H1 (cell line): ENCODE measurements around the gene ADIPOR2. TPM values are rescaled to one million over a fixed set of nuclear protein-coding genes. Genes with fewer than 3 reads are reported as not detected.

Experiments
- CTCF ChIA-PET: fragments of 300-600 bp; sonication (Branson Sonifier 250); formaldehyde crosslinking; loops from one replicate; lab custom pipeline; 2021; ENCODE audit not compliant: partially characterized antibody; lab: Charles Lee
- POLR2A ChIA-PET: fragments of 300-600 bp; sonication (Branson Sonifier 250); formaldehyde crosslinking; loops from one replicate; lab custom pipeline; 2021; ENCODE audit warnings: inconsistent platforms; ENCODE audit not compliant: partially characterized antibody; lab: Charles Lee
- DNase-seq, 2 experiments: peaks; one replicate each; pipeline versions ENCODE4 v3.0.0 to v3.0.0-alpha.2; 2010 to 2022; ENCODE audit warnings: low spot score in 2 of 2, low read depth in 1 of 2, mixed read lengths in 1 of 2
- FAIRE-seq: peaks from 2 replicates; lab custom pipeline; 2011; peaks lifted over from hg19 to GRCh38; lab: Jason Lieb, UNC
- H2AFZ ChIP-seq: 2 replicates; pipeline ENCODE4 v1.8.1; 2012; ENCODE audit warnings: low read length, inconsistent platforms
- H2AK5ac ChIP-seq: 2 replicates; pipeline ENCODE4 v1.6.1; 2013; ENCODE audit warnings: low read depth, low read length
- H2BK120ac ChIP-seq: replicated peaks from 2 replicates; pipeline ENCODE3; 2013; ENCODE audit warnings: low read depth, low read length, inconsistent platforms
- H2BK12ac ChIP-seq: 2 replicates; pipeline ENCODE4 v1.6.1; 2013; ENCODE audit warnings: low read depth, low read length
- H2BK15ac ChIP-seq: 2 replicates; pipeline ENCODE4 v1.6.1; 2013; ENCODE audit warnings: low read length
- H2BK20ac ChIP-seq: 2 replicates; pipeline ENCODE4 v1.6.1; 2013; ENCODE audit warnings: low read length
- H2BK5ac ChIP-seq: 2 replicates; pipeline ENCODE4 v1.6.1; 2013; ENCODE audit warnings: low read depth, low read length
- H3K14ac ChIP-seq: 2 replicates; pipeline ENCODE4 v1.6.1; 2013; ENCODE audit warnings: inconsistent platforms; ENCODE audit not compliant: insufficient read length
- H3K18ac ChIP-seq: 2 replicates; pipeline ENCODE4 v1.6.1; 2013; ENCODE audit warnings: low read length; ENCODE audit errors: extremely low read depth
- H3K23ac ChIP-seq: 2 replicates; pipeline ENCODE4 v1.6.1; 2013; ENCODE audit warnings: inconsistent platforms; ENCODE audit not compliant: insufficient read length
- H3K23me2 ChIP-seq: 2 replicates; pipeline ENCODE4 v1.6.1; 2013; ENCODE audit warnings: low read depth, low read length
- H3K27ac ChIP-seq: 2 replicates; pipeline ENCODE4 v1.6.1; 2011; ENCODE audit warnings: low read depth, low read length, inconsistent platforms
- H3K27me3 ChIP-seq, 4 experiments: replicated peaks in 1 of 4; 1 replicate in 1 of 4; 2 replicates in 3 of 4; pipeline versions ENCODE4 v1.6.1 to v1.8.1; 2011 to 2013; ENCODE audit warnings: low read length in 3 of 4, mild to moderate bottlenecking in 3 of 4, inconsistent platforms in 2 of 4, mixed read lengths in 2 of 4, moderate library complexity in 1 of 4; ENCODE audit not compliant: control insufficient read depth in 3 of 4, insufficient read depth in 3 of 4; ENCODE audit errors: extremely low read depth in 1 of 4
- H3K36me3 ChIP-seq, 4 experiments: 2 replicates each; pipeline versions ENCODE4 v1.6.1 to v1.8.1; 2011 to 2013; ENCODE audit warnings: mild to moderate bottlenecking in 4 of 4, low read length in 3 of 4, moderate library complexity in 2 of 4, control low read depth in 1 of 4, inconsistent platforms in 1 of 4; ENCODE audit not compliant: insufficient read depth in 4 of 4, control insufficient read depth in 2 of 4
- H3K4ac ChIP-seq: replicated peaks from 2 replicates; pipeline ENCODE3; 2013; ENCODE audit warnings: low read length, low read depth, mixed read lengths, inconsistent platforms; ENCODE audit not compliant: insufficient read length
- H3K4me1 ChIP-seq, 4 experiments: replicated peaks in 1 of 4; 1 replicate in 1 of 4; 2 replicates in 3 of 4; pipeline versions ENCODE4 v1.6.1 to v1.8.1; 2011 to 2013; ENCODE audit warnings: low read length in 3 of 4, inconsistent platforms in 2 of 4, mixed read lengths in 1 of 4; ENCODE audit not compliant: insufficient read depth in 4 of 4, control insufficient read depth in 3 of 4
- H3K4me2 ChIP-seq, 2 experiments: 2 replicates each; pipeline versions ENCODE4 v1.6.1 to v1.8.1; 2011 to 2013; ENCODE audit warnings: low read depth in 2 of 2, low read length in 2 of 2, control low read depth in 1 of 2, inconsistent platforms in 1 of 2, mild to moderate bottlenecking in 1 of 2; ENCODE audit not compliant: insufficient read depth in 1 of 2
- H3K4me3 ChIP-seq, 4 experiments: fragments of 200-600, 300-600 bp in 1 of 4; sonication (generic), shearing (Covaris generic), sonication (Bioruptor Twin) in 1 of 4; 2 replicates each; pipeline versions ENCODE4 v1.5.1 to v1.8.1; 2011 to 2016; ENCODE audit warnings: low read length in 4 of 4, low read depth in 3 of 4, control low read depth in 2 of 4, inconsistent platforms in 2 of 4, mild to moderate bottlenecking in 2 of 4, mixed read lengths in 1 of 4, moderate library complexity in 1 of 4; ENCODE audit not compliant: insufficient read depth in 2 of 4; ENCODE audit errors: extremely low read depth in 1 of 4
- H3K56ac ChIP-seq: replicated peaks from 2 replicates; pipeline ENCODE3; 2013; ENCODE audit warnings: low read depth, mild to moderate bottlenecking, mixed read lengths, low read length, inconsistent platforms; ENCODE audit not compliant: insufficient read length
- H3K79me1 ChIP-seq: 2 replicates; pipeline ENCODE4 v1.6.1; 2013; ENCODE audit warnings: low read depth, low read length, control low read depth
- H3K79me2 ChIP-seq, 2 experiments: 2 replicates each; pipeline versions ENCODE4 v1.6.1 to v1.8.1; 2012 to 2013; ENCODE audit warnings: low read length in 2 of 2, mild to moderate bottlenecking in 2 of 2, inconsistent platforms in 1 of 2; ENCODE audit not compliant: insufficient read depth in 2 of 2, control insufficient read depth in 1 of 2
- H3K9ac ChIP-seq, 4 experiments: replicated peaks in 1 of 4; 1 replicate in 1 of 4; 2 replicates in 3 of 4; pipeline versions ENCODE4 v1.6.1 to v1.8.1; 2011 to 2013; ENCODE audit warnings: low read depth in 3 of 4, low read length in 3 of 4, control low read depth in 2 of 4, mild to moderate bottlenecking in 2 of 4, moderate library complexity in 2 of 4, inconsistent platforms in 1 of 4; ENCODE audit errors: extremely low read depth in 1 of 4
- H3K9me3 ChIP-seq, 2 experiments: 2 replicates each; pipeline versions ENCODE4 v1.6.1 to v1.8.1; 2012 to 2013; ENCODE audit warnings: mild to moderate bottlenecking in 2 of 2, moderate library complexity in 2 of 2, control low read depth in 1 of 2, inconsistent platforms in 1 of 2, low read depth in 1 of 2, low read length in 1 of 2, mixed read lengths in 1 of 2; ENCODE audit not compliant: insufficient read depth in 2 of 2
- H4K20me1 ChIP-seq, 2 experiments: replicated peaks in 1 of 2; 2 replicates each; pipeline versions ENCODE3 to v1.8.1; 2011 to 2013; ENCODE audit warnings: inconsistent platforms in 2 of 2, low read length in 2 of 2, mild to moderate bottlenecking in 1 of 2; ENCODE audit not compliant: insufficient read depth in 2 of 2, control insufficient read depth in 1 of 2
- H4K5ac ChIP-seq: 2 replicates; pipeline ENCODE4 v1.6.1; 2013; ENCODE audit warnings: low read length, low read depth, mixed read lengths, inconsistent platforms; ENCODE audit not compliant: insufficient read length
- H4K8ac ChIP-seq: 2 replicates; pipeline ENCODE4 v1.8.0; 2013; ENCODE audit warnings: mild to moderate bottlenecking, moderate library complexity, low read length, inconsistent platforms; ENCODE audit not compliant: insufficient read depth; ENCODE audit errors: extremely low read depth
- H4K91ac ChIP-seq: replicated peaks from 2 replicates; pipeline ENCODE3; 2013; ENCODE audit warnings: low read length, mixed read lengths, inconsistent platforms; ENCODE audit not compliant: insufficient read length
- CEBPB ChIP-seq: IDR thresholded peaks from 2 replicates; pipeline ENCODE4 v1.6.1; 2012; ENCODE audit warnings: low read depth, low read length
- CREB1 ChIP-seq: IDR thresholded peaks from 2 replicates; pipeline ENCODE4 v1.6.1; 2012; ENCODE audit warnings: inconsistent platforms
- CTBP2 ChIP-seq: IDR thresholded peaks from 2 replicates; pipeline ENCODE4 v1.7.0; 2011; ENCODE audit warnings: borderline replicate concordance, mild to moderate bottlenecking, moderate library complexity, mixed read lengths, low read length; ENCODE audit not compliant: insufficient read depth, insufficient read length
- EZH2 ChIP-seq: fragments of 200-600 bp; sonication (generic); IDR thresholded peaks from 2 replicates; pipeline ENCODE4 v1.7.1; 2012; ENCODE audit warnings: low read depth, mild to moderate bottlenecking, moderate library complexity, low read length, inconsistent platforms; ENCODE audit not compliant: severe bottlenecking
- KDM1A ChIP-seq: fragments of 200-600, 300-600 bp; sonication (generic); IDR thresholded peaks from 2 replicates; pipeline ENCODE4 v1.7.1; 2016; ENCODE audit warnings: mild to moderate bottlenecking, low read length, borderline replicate concordance
- KDM5A ChIP-seq: fragments of 200-600 bp; IDR thresholded peaks from 2 replicates; pipeline ENCODE4 v1.7.1; 2012; ENCODE audit warnings: mild to moderate bottlenecking, low read length, inconsistent platforms, mixed read lengths
- MAFK ChIP-seq: IDR thresholded peaks from 2 replicates; pipeline ENCODE4 v1.6.1; 2012; ENCODE audit warnings: low read depth, mild to moderate bottlenecking, improper control_type of control experiment, low read length
- POLR2AphosphoS5 ChIP-seq: IDR thresholded peaks from 2 replicates; pipeline ENCODE4 v1.6.1; 2011; ENCODE audit warnings: low read depth, low read length
- RAD21 ChIP-seq, 2 experiments: IDR thresholded peaks in 1 of 2; conservative IDR thresholded peaks in 1 of 2; 2 replicates each; pipeline ENCODE4 v1.6.1; 2011; ENCODE audit warnings: low read depth in 2 of 2, low read length in 2 of 2, improper control_type of control experiment in 1 of 2, inconsistent platforms in 1 of 2, mild to moderate bottlenecking in 1 of 2, moderate library complexity in 1 of 2
- RNF2 ChIP-seq: fragments of 200-900, 300-1000 bp; sonication (generic); IDR thresholded peaks from 2 replicates; pipeline ENCODE4 v1.7.1; 2016; ENCODE audit warnings: borderline replicate concordance, low read depth, mild to moderate bottlenecking, antibody characterized with exemption, low read length; ENCODE audit not compliant: poor library complexity, severe bottlenecking; ENCODE audit errors: missing control alignments
- TCF12 ChIP-seq: IDR thresholded peaks from 2 replicates; pipeline ENCODE4 v1.6.1; 2011; ENCODE audit warnings: low read depth, mild to moderate bottlenecking, low read length
- ZNF274 ChIP-seq: IDR thresholded peaks from 2 replicates; pipeline ENCODE4 v1.7.0; 2012; ENCODE audit warnings: low read length, borderline replicate concordance; ENCODE audit errors: extremely low read depth
- WGBS, 2 experiments: shearing (Covaris generic) in 1 of 2; methylation state at CpG; one replicate each; pipeline versions ENCODE4 v1.1.6 to v1.1.7; 2013 to 2015; ENCODE audit warnings: low lambda C conversion rate in 2 of 2, mixed read lengths in 2 of 2, inconsistent platforms in 1 of 2, low coverage in 1 of 2, missing lambda C conversion rate in 1 of 2; ENCODE audit not compliant: insufficient replicate concordance in 2 of 2, insufficient coverage in 1 of 2, insufficient read length in 1 of 2; ENCODE audit errors: extremely low coverage in 1 of 2, missing lambda C conversion rate in 1 of 2; 5-methylcytosine and 5-hydroxymethylcytosine counted together
- polyA plus RNA-seq, 7 experiments: library from polyadenylated mRNA; depleted of rRNA in 3 of 7; stranded (reverse) in 5 of 7; unstranded in 2 of 7; fragments of >200 nt in 5 of 7; fragments of 200-250 nt in 2 of 7; gene quantifications; 1 replicate in 5 of 7; 2 replicates in 1 of 7; 4 replicates in 1 of 7; pipeline versions ENCODE4 v1.2.1 to v1.2.3, GENCODE V29; 2011 to 2013; ENCODE audit warnings: missing spikeins in 2 of 7, mixed read lengths in 2 of 7
- total RNA-seq: library from RNA; stranded (reverse); fragmentation: NEBNext Ultra II Directional; extraction: Animal tissue kit (Norgen Biotek cat#: 25700); gene quantifications from 2 replicates; pipeline ENCODE4 v1.2.1, GENCODE V29; 2021

ADIPOR2 gene
- total and polyA plus RNA-seq, 2 of the 8 experiments (the other 6 are each of a cell fraction or from before 2014, with no cell fraction given) = 17.5 to 50.8 TPM

DNA sequence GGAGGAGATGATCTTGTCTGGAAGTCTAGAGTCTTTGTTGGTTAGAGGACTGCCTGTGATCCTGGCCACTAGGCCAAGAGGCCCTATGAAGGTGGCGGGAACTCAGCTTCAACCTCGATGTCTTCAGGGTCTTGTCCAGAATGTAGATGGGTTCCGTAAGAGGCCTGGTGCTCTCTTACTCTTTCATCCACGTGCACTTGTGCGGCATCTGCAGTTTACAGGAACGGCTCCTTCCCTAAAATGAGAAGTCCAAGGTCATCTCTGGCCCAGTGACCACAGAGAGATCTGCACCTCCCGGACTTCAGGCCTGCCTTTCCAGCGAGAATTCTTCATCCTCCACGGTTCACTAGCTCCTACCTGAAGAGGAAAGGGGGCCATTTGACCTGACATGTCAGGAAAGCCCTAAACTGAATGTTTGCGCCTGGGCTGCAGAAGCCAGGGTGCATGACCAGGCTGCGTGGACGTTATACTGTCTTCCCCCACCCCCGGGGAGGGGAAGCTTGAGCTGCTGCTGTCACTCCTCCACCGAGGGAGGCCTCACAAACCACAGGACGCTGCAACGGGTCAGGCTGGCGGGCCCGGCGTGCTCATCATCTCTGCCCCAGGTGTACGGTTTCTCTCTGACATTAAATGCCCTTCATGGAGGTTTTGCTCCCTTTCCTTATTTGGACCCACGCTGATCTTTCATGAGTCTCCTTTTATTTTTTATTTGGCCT lies 44.1 kb upstream of the ADIPOR2 start:
- Histone ChIP-seq H3K79me2 (no peaks in the 10 kb centered on the region), H3K23me2 (peaks cover 2% of the 10 kb centered on the region; the same call in 1 of the 2 replicates), H3K9ac (no peak overlapping the region), H4K91ac (no peak overlapping the region), H2BK120ac (no peak overlapping the region), H4K5ac (no peak overlapping the region), H2BK20ac (no peak overlapping the region), H3K4me3 (no peak overlapping the region), H2AK5ac (no peak overlapping the region), H3K56ac (no peak overlapping the region), H2AFZ (no peak overlapping the region), H3K27ac (no peak overlapping the region), H3K18ac (no peak overlapping the region), H3K36me3 (no peaks in the 10 kb centered on the region), H3K4me1 (peaks cover 0 to 3% (median 0%) of the 10 kb centered on the region in 4 experiments; a peak in 2 of 7 replicates), H3K79me1 (no peaks in the 10 kb centered on the region), H3K9me3 (no peaks in the 10 kb centered on the region), H2BK5ac (no peak overlapping the region), H2BK15ac (no peak overlapping the region), H4K8ac (no peak overlapping the region), H4K20me1 (no peaks in the 10 kb centered on the region), H3K4ac (no peak overlapping the region), H2BK12ac (no peak overlapping the region), H3K27me3 (no peaks in the 10 kb centered on the region; a peak in 1 of 7 replicates), H3K23ac (no peak overlapping the region), H3K14ac (no peak overlapping the region), H3K4me2 (no peak overlapping the region)
- ChIA-PET POLR2A (interaction anchor here (0.6 kb wide), 1 partner anchor 28 kb away, joined by 3 read pairs; no protein-coding TSS in a partner anchor), CTCF (interaction anchor here (0.9 to 18.8 kb wide), 6 partner anchors 8 to 293 kb away, joined by 3 to 265 read pairs (median 11); partner anchors contain the start of gene WNT5B)
- whole genome bisulfite sequencing, 2 experiments = 91% methylated on average over 20 of the region's 21 CpGs; no CpG with 5 or more reads in 1 of the 2 experiments
- no peak for FAIRE-seq
- no peak for DNase-seq
- TF ChIP-seq TCF12 (no peak), RNF2 (no peak), EZH2 (no peak), KDM1A (no peak), CEBPB (no peak), KDM5A (no peak), RAD21 (IDR thresholded peaks at IDR 0.05 in 1 of 2, conservative IDR thresholded peaks at IDR 0.05 in 1 of 2; ENCODE audit: low read depth in 2 of 2, low read length in 2 of 2) (no peak), CTBP2 (no peak), POLR2AphosphoS5 (no peak), MAFK (no peak), CREB1 (no peak), ZNF274 (no peak)
